OCI-M2 (cell line): ENCODE data around the gene SLC43A2.

ENCODE experiments used
- DNase-seq: peaks from one replicate; lab custom pipeline; 2025; ENCODE audit not compliant: unreplicated experiment; lab: John Stamatoyannopoulos, UW

Gene SLC43A2

GRCh38 chr17:1624650-1625049 lies 4.0 kb downstream of the SLC43A2 start:
- no peak for DNase-seq

- no peak for DNase-seq
These were observed 5.5 kb downstream of the SLC43A2 start for GRCh38 chr17:1623057-1623630.

GRCh38 chr17:1621273-1621954 lies 7.2 kb downstream of the SLC43A2 start:
- no peak for DNase-seq

DNA sequence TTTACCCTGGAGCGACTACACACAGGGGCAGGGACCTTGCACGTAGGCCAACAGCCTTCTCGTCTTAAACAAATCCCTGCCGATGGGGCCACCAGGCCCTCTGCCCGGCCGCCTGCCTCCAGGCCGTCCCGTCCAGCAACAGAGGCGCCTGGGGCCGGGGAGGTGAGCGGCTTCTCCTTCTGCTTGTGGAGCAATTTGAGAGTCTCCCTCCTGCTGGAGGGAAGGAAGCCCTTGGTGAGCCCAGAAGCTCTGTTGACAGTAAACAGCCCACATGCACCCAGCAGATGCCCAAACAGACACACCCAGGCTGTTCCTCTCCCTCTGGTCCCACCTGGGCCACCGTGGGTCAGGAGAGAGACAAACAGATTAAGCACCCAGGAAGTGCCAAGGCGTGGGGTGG lies 8.1 kb downstream of the SLC43A2 start:
- no peak for DNase-seq

- no peak for DNase-seq
These were observed 10.9 kb downstream of the SLC43A2 start for GRCh38 chr17:1617620-1618174.

DNA sequence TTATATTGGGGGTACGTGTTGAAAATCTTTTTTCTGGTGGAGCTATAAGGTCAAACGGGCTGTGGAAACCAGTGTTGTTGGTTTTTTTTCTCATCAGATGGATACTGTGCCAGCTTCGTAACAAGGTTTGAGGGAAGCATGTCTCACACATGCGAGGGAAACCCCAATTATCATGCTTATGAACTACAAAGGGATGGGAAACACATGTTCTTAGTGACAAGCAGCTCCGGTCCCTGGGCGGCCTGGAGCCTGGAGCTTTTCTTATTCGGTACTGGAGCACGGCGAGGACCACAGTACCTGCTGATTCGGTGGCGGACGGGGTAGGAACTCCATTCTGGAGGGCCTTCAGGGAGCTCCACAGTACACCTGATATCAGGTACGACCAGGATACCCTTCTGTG lies 12.5 kb downstream of the SLC43A2 start:
- no peak for DNase-seq

DNA sequence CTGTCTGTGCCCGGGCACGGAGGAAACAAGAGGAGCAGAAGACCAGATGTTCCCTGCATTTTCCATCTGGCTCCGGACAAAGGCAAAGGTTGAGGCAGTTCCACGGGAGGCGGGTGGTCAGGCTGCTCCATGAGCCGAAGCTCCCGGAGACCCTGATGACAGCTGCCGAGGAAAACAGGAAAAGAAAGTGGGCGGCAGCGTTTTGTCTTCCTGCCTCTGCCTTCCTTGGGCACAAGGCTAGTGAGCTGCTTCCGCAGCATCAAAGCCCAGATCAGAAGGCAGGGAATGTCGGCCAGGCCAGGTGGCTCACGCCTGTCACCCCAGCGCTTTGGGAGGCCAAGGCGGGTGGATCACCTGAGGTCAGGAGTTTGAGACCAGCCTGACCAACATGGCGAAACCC lies 16.2 kb downstream of the SLC43A2 start:
- DNase-seq = no peak

- DNase-seq = no peak
These were observed 16.9 kb downstream of the SLC43A2 start for GRCh38 chr17:1611715-1612114.

DNA sequence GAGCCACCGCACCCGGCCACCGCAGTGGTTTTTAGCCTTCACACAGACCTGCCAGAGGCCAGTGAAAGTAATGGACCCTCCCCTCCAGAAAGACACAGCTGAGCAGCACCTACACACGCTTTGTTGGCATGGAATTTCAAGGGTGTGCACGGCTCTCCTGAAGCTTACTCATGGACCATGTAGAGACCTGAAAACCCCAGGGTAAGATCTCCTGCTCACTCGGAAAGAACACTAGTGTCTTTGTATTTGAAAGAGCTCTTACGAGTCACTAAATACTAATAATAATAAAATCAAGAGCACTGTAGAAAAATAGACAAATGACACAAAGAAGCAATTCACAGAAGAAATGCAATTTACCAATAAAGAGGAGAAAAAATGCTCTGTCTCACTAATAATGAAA lies 20.0 kb downstream of the SLC43A2 start:
- no peak for DNase-seq

DNA sequence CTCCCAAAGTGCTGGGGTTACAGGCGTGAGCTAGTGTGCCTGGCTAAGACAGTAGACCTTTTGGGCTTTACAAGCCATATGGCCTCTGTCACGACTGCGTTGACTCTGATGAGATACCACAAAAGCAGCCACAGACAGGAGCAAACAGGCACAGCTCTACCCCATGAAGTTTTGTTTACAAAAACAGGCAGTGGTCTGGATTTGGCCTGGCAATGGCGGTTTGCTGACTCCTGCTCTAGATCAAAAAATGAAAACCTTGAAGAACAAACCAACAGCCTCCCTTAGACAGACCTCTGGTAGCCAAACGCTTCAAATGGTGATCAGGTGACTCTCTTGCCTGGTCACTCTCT lies 20.7 kb downstream of the SLC43A2 start:
- no peak for DNase-seq

- DNase-seq = no peak
These were observed 22.2 kb downstream of the SLC43A2 start for GRCh38 chr17:1606352-1606985.

DNA sequence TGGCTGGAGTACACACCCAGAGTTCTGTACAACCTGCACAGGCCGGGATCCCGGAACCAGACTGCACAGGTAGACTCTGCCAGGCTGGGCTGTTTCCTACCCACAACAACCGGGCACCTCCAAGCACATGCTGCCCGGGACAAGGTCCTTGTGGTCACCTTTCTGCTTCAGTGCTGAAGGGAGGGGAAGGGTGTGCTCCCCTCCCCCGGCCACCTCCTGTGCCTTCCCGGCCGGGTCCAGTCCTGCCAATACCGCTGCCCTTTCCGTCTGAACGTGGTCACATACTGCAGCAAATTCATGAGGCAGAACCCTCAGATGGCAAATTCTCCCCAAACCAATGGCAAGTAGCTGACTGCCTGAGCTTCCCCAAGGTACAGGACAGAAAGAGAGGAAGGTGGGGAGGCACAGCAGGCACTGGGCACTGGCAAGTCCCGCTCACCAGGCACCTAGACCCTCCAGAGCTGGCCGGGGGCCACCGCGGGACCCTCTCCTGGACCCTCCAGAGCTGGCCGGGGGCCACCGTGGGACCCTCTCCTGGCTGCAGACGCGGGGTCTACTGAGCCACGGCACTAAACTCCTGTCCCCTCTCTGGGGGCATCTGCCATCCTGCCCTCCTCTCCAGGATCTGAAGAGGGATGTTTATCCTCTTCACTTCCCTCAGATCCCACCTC lies 22.8 kb downstream of the SLC43A2 start:
- DNase-seq = no peak

DNA sequence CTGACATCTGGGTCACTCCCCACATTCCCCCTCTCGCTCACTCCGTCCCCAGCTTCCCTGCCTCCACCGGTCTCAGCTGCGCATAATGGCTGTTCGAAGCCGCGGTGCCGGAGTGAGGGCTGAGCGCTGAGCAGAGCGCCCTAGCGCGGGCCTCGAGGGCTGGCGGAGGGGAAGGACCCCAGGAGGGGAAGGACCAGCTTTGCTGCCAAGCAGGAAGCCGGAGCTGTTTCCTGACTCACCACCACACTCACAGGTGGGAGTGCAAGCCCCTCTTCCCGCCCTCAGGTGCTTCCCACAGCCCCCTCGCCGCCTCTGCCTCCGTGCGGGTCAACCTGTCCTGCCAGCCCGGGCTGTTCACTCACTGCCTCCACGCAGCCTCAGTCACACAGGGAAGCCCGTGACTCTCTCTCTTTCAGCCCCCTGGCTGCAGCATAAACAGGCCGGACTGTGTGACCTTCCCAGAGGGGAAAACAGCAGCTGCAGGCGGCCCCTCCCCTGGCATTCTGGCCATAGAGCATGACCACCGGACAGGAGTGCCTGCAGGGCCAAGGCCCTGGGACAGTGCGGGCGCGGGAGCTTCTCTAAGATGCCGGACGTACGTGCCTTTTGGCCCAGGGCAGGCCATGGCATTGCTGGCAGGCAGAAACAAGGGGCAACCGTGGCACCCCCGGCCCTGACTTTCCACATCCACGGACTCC lies 23.7 kb downstream of the SLC43A2 start:
- DNase-seq = no peak

GRCh38 chr17:1601571-1601970 lies 27.1 kb downstream of the SLC43A2 start:
- no peak for DNase-seq

- no peak for DNase-seq
These were observed 30.1 kb downstream of the SLC43A2 start for GRCh38 chr17:1598399-1599095.

DNA sequence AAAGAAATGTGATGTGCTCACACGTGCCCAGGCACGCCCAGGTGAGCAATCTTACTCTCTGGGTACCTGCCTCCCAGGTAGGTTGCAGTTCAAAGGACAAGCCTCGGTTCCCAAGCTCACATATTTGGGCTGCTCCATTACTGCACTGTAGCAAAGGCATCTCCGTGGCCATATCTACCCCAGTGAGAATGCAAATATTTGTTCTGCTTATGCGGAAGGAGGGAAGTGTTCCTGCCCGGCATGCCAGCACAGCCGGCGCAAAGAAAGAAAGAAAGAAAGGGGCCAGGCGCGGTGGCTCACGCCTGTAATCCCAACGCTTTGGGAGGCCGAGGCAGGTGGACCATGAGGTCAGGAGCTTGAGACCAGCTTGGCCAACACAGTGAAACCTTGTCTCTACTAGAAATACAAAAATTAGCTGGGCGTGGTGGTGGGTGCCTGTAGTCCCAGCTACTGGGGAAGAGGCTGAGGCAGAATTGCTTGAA lies 30.7 kb downstream of the SLC43A2 start:
- DNase-seq = no peak

GRCh38 chr17:1593630-1593931 lies 35.1 kb downstream of the SLC43A2 start:
- no peak for DNase-seq

DNA sequence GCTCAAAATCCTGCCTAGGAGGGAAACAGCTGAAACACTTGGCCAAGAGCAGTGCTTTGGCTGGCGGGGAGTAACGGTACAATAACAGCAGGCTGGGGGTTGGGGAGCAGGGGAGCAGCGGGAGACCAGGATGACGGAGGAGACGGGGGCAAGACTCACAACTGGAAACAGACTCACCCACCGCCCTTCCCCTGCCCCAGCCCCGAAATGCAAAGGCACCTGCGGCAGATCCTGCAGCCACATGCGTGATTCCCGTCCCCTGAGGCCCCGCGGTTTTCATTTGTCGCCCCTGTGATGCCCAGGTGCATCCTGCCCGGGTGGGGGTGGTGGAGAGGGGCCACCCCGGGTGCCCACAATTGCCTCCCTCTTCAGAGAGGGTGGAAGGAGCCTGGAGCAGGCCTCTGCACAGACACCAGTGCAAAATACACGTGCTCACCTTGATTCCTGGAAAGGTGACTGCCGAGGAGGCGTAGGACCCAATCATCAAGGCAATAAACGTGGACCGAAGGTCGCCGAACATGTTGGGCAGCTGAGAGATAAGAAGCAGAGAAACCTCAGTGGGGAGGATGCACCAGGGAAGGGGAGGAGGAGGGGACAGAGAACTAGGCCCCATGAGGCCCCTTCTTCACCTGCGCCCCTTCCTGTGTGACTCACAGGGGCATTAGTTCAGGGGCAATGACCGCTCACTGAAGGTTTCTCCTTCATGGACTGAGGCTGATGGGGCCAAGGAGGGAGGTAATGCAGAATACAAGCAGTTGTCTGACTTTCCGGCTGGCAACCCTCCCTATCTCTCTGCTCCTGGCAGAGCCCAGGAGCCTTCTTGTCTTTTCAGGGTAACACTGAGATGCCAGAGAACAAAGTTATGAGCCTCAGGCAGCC lies 35.6 kb downstream of the SLC43A2 start:
- DNase-seq = no peak

- no peak for DNase-seq
These were observed 37.1 kb downstream of the SLC43A2 start for GRCh38 chr17:1591474-1592090.
